GM13977 (cell line): ENCODE data around the gene SEPTIN5.

ENCODE experiments used
- DNase-seq: peaks from one replicate; pipeline ENCODE4 v3.0.0; 2012; ENCODE audit warnings: low spot score
- in situ Hi-C: fragments of 300-500 bp; cut with MboI; formaldehyde crosslinking; loops from one replicate; pipeline ENCODE4 v1.12.0; 2022; ENCODE audit warnings: low sequenced_read_pairs, low pct_unique_long_range_greater_than_20kb, mixed read lengths, inconsistent platforms; ENCODE audit not compliant: unreplicated experiment
- TF ChIP-seq, protein P1 (sequence below): IDR thresholded peaks from 2 replicates; pipeline ENCODE4 v1.5.1; 2012; ENCODE audit warnings: mild to moderate bottlenecking, control low read depth; ENCODE audit not compliant: insufficient read depth; ENCODE audit errors: extremely low read depth, missing control alignments

The SEPTIN5 gene

GRCh38 chr22:19713650-19714311 is 522 bp upstream of the SEPTIN5 start:
- TF ChIP-seq, protein P1, sequence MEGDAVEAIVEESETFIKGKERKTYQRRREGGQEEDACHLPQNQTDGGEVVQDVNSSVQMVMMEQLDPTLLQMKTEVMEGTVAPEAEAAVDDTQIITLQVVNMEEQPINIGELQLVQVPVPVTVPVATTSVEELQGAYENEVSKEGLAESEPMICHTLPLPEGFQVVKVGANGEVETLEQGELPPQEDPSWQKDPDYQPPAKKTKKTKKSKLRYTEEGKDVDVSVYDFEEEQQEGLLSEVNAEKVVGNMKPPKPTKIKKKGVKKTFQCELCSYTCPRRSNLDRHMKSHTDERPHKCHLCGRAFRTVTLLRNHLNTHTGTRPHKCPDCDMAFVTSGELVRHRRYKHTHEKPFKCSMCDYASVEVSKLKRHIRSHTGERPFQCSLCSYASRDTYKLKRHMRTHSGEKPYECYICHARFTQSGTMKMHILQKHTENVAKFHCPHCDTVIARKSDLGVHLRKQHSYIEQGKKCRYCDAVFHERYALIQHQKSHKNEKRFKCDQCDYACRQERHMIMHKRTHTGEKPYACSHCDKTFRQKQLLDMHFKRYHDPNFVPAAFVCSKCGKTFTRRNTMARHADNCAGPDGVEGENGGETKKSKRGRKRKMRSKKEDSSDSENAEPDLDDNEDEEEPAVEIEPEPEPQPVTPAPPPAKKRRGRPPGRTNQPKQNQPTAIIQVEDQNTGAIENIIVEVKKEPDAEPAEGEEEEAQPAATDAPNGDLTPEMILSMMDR, result no peak
- no peak for DNase-seq
- in situ Hi-C loops, result no loop called here

- no peak for DNase-seq
- in situ Hi-C loops, result no loop called here
- TF ChIP-seq, protein P1, result no peak
These were observed 1.1 kb downstream of the SEPTIN5 start for GRCh38 chr22:19715188-19715930.

GRCh38 chr22:19716041-19716828 is 1.9 kb downstream of the SEPTIN5 start:
- no peak for DNase-seq
- in situ Hi-C loops, result no loop called here
- TF ChIP-seq, protein P1, result no peak

DNA sequence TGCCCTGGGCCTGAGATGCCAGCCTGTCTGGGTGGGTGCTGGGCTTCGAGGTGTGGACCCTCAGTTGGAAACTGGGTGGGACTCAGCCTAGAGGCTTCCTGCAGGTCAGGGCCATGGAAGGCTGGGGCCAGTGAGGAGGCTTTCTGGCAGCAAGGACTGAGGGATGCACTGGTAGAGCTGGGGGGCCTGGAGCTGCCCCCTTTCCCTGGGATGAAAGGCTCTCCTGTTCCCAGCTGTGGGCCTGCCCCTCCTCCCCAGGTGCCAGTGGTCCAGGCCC is 2.5 kb downstream of the SEPTIN5 start:
- no peak for DNase-seq
- TF ChIP-seq, protein P1, result no peak
- in situ Hi-C loops, result no loop called here

GRCh38 chr22:19717181-19717580 is 2.9 kb downstream of the SEPTIN5 start:
- DNase-seq, result no peak
- TF ChIP-seq, protein P1, result no peak
- in situ Hi-C loops, result no loop called here

DNA sequence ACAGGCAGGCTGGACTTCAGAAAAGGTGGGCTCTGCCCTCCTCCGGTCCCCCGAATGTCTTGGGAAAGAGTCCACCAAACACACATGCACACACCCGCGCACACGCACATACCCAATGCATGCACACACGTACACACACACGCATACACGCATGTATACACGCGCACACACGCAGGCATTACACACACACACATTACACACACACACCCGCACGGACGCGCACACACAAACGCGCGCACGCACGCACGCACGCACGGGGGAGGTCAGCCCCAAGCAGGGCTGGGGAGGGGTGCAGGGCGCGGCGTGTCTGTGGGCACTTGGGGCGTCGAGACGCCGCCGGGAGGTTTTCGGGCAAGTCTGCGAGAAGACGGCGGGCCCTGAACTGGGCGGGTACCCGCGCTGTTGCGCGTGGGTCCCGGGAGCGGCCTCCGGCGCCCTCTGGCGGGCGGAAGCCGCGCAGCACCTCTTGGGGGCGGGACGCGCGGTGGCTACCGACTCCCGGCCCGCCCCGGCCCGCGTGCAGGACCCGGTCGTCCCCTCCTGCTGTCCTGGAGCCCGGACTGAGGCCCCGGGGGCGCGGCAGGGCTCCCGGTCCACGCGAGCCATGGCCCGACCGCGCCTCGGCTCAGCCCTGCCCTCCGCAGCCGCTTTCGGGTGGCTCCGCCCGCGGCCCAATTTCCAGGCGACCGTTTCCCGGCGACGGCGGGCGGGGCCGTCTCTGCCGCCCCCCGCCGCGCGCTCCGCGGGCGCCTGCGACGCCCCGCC is 3.6 kb downstream of the SEPTIN5 start:
- TF ChIP-seq, protein P1, result peak; percentile 95
- in situ Hi-C loops, result no loop called here
- DNase-seq, result peak; percentile 96
